ENCODE measurements around the gene TMEM132C. TPM values are rescaled to one million over a fixed set of nuclear protein-coding genes. Genes with fewer than 3 reads are reported as not detected.

The TMEM132C gene
- total RNA-seq, 4 donors from 2014 or later = 2.4 to 5.5 (median 3.3) TPM

DNA sequence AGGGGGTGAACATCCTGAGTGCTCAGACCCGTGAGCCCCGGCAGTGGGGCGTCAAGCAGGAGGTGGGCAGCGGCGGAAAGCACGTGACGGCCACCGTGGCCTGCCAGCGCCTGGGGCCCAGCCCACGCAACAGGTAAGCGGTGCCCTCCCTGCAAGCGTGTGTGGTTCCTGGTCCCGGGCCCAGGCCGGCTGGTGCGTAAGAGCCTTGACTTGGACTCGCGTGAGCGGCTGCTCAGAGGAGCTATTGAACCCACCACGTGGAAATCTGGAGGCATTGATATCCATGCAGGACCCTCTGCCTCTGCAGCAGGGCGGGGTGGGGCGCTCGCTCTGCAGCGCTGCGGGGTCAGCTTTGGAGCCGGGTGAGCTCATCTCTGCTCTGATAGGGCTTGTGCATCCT is 277.0 kb downstream of the TMEM132C start:
- TF ChIP-seq EP300 (IDR thresholded peaks at IDR 0.05) (no peak), POLR2A (IDR thresholded peaks at IDR 0.05) (no peak), POLR2AphosphoS5 (IDR thresholded peaks at IDR 0.05) (no peak), CTCF (IDR thresholded peaks at IDR 0.05) (no peak)
- no CpG with 5 or more reads among the region's 25 CpGs for WGBS, 2 donors (ENCODE audit: low coverage in 1 of 2)
- ATAC-seq = no peak
- Histone ChIP-seq H3K36me3 (no peaks in the 10 kb centered on the region), H3K27me3 (peaks cover 19% of the 10 kb centered on the region), H3K4me1 (no peaks in the 10 kb centered on the region), H3K4me3 (no peak overlapping the region), H3K27ac (no peak overlapping the region), H3K9me3 (no peaks in the 10 kb centered on the region)

DNA sequence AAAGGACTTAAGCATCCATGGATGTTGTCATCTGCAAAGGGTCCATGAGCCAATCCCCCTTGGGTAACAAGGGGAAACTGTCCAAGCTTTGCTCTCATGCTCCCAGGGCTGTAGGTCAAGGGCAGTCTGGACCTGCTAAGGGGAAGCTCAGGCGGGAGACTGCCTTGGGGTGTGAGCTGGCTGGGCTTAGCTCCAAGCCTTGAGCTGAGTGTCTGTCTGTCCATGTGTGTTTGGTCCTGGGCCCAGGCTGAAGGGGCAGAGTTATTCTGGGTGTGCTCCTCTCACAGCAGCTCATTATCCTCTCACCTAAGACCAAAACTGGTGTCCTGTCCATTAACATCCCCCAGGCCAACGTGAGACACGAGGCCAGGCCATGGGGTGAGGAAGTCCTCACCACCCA is 282.0 kb downstream of the TMEM132C start:
- peaks cover 54% of the 10 kb centered on the region for H3K27me3 ChIP-seq
- no peak for ATAC-seq
- H3K9me3 ChIP-seq = no peaks in the 10 kb centered on the region
- no peaks in the 10 kb centered on the region for H3K4me1 ChIP-seq
- WGBS, 2 donors (ENCODE audit: low coverage in 1 of 2) = no CpG with 5 or more reads among the region's 3 CpGs
- no peaks in the 10 kb centered on the region for H3K36me3 ChIP-seq
- H3K4me3 ChIP-seq = no peak overlapping the region
- no peak overlapping the region for H3K27ac ChIP-seq
- TF ChIP-seq POLR2A (IDR thresholded peaks at IDR 0.05) (no peak), CTCF (IDR thresholded peaks at IDR 0.05) (no peak), POLR2AphosphoS5 (IDR thresholded peaks at IDR 0.05) (no peak), EP300 (IDR thresholded peaks at IDR 0.05) (no peak)

- TF ChIP-seq POLR2A (IDR thresholded peaks at IDR 0.05) (no peak), POLR2AphosphoS5 (IDR thresholded peaks at IDR 0.05) (no peak), CTCF (IDR thresholded peaks at IDR 0.05) (no peak), EP300 (IDR thresholded peaks at IDR 0.05) (no peak)
- 74 to 75% methylated on average over 6 to 12 of the region's 13 CpGs for WGBS, 2 donors (ENCODE audit: low coverage in 1 of 2)
- Histone ChIP-seq H3K27me3 (peaks cover 58% of the 10 kb centered on the region), H3K36me3 (no peaks in the 10 kb centered on the region), H3K27ac (no peak overlapping the region), H3K4me1 (no peaks in the 10 kb centered on the region), H3K4me3 (no peak overlapping the region), H3K9me3 (no peaks in the 10 kb centered on the region)
- ATAC-seq = no peak
Observed at GRCh38 chr12:128549601-128550218, 282.7 kb downstream of the TMEM132C start.

DNA sequence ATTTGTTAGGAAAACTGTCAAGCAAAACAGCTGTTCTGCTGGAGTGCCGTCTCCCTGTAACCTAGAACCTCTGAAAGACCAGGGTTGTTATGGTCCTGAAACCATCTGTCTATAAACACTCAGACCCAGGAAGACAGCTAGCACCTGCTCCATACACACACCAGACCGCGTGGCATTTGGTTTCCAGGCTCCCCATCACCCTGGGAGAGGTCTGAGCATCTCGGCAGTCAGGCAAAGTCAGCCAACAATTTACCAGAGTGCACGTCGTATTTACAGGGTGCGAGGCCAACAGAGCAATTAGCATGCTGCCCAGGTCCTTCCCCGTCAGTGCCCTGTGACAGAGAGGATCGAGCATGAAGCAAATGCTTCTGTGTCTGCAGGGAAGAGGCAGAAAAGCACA is 284.3 kb downstream of the TMEM132C start:
- WGBS, 2 donors (ENCODE audit: low coverage in 1 of 2) = 9% methylated on average over 5 of the region's 9 CpGs; no CpG with 5 or more reads in 1 of the 2 donors
- no peaks in the 10 kb centered on the region for H3K36me3 ChIP-seq
- no peak for ATAC-seq
- no peak overlapping the region for H3K27ac ChIP-seq
- peaks cover 61% of the 10 kb centered on the region for H3K27me3 ChIP-seq
- H3K4me3 ChIP-seq = no peak overlapping the region
- TF ChIP-seq POLR2A (IDR thresholded peaks at IDR 0.05) (no peak), CTCF (IDR thresholded peaks at IDR 0.05) (no peak), EP300 (IDR thresholded peaks at IDR 0.05) (no peak), POLR2AphosphoS5 (IDR thresholded peaks at IDR 0.05) (no peak)
- H3K4me1 ChIP-seq = no peaks in the 10 kb centered on the region
- H3K9me3 ChIP-seq = peaks cover 0 to 7% (median 0%) of the 10 kb centered on the region in 3 donors

DNA sequence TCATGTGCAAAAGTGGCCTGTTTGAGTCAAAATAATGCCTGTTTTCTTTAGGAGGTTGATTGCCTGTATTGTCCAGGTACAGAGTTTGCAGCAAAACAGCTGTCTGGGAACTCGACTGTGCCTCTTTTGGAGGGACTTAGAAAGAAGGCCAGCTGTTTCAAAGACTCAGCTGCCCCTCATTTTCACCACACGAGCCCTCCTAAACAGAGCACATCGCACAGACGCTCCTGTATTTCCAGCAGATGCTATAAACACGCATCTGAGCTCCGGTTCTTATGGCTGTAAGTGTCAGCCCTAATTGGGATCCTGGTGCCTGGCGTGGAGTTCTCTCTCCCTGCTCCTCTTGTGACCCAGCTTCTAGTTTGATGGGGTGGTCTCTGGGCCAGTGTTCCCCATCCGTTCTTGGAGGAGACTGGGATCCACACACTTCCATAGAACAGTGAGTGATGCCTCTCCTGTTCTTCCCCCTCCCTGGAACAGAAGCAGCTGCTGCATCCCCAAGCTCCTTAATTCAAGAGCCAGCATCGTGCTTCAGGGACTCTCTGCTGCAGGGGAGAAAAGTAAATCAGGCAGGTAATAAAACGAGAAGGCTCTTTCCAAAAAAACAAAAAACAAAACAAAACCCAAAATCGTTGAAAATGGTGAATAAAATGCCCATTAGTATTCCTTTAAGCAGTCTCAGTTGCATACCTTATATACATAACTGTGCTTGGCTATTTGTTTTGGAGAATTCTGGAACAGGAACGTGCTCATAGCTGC is 287.8 kb downstream of the TMEM132C start:
- WGBS, 2 donors (ENCODE audit: low coverage in 1 of 2) = 35 to 38% methylated on average over 6 to 11 of the region's 12 CpGs
- no peak overlapping the region for H3K4me3 ChIP-seq

More for the DNA sequence above, 287.8 kb downstream of the TMEM132C start:
- no peak for ATAC-seq
- TF ChIP-seq EP300 (IDR thresholded peaks at IDR 0.05) (no peak), POLR2AphosphoS5 (IDR thresholded peaks at IDR 0.05) (no peak), CTCF (IDR thresholded peaks at IDR 0.05) (no peak), POLR2A (IDR thresholded peaks at IDR 0.05) (no peak)
- H3K27ac ChIP-seq = no peak overlapping the region
- H3K9me3 ChIP-seq = peaks cover 0 to 22% (median 0%) of the 10 kb centered on the region in 3 donors
- peaks cover 40% of the 10 kb centered on the region for H3K27me3 ChIP-seq
- no peaks in the 10 kb centered on the region for H3K4me1 ChIP-seq
- H3K36me3 ChIP-seq = no peaks in the 10 kb centered on the region
